GM12878 (cell line): ENCODE measurements around the gene LRRC4B. TPM values are rescaled to one million over a fixed set of nuclear protein-coding genes. Genes with fewer than 3 reads are reported as not detected.

Experiments
- ATF2 ChIP-seq: IDR thresholded peaks from 2 replicates; pipeline ENCODE4 v1.6.1; 2012; ENCODE audit warnings: low read length, inconsistent platforms
- ATF7 ChIP-seq: fragments of 450-650 bp; IDR thresholded peaks from 2 replicates; pipeline ENCODE4 v1.6.1; 2016; ENCODE audit warnings: low read depth, mild to moderate bottlenecking
- BCLAF1 ChIP-seq: fragments of 450-650 bp; IDR thresholded peaks from 2 replicates; pipeline ENCODE4 v1.6.1; 2017; ENCODE audit warnings: antibody characterized with exemption, mild to moderate bottlenecking, moderate library complexity
- BHLHE40 ChIP-seq, 2 experiments: fragments of 450-650 bp in 1 of 2; IDR thresholded peaks; 2 replicates each; pipeline ENCODE4 v1.6.1; 2011 to 2017; ENCODE audit warnings: low read depth in 2 of 2, borderline replicate concordance in 1 of 2, improper control_type of control experiment in 1 of 2, low read length in 1 of 2, mild to moderate bottlenecking in 1 of 2
- CHD4 ChIP-seq: fragments of 200-600 bp; sonication (generic); IDR thresholded peaks from 2 replicates; pipeline ENCODE4 v1.6.1; 2016; ENCODE audit warnings: mild to moderate bottlenecking
- CREM ChIP-seq: IDR thresholded peaks from 2 replicates; pipeline ENCODE4 v1.6.1; 2014; ENCODE audit warnings: antibody characterized with exemption, low read depth
- E2F4 ChIP-seq: IDR thresholded peaks from 2 replicates; pipeline ENCODE4 v1.6.1; 2012; ENCODE audit warnings: low read depth, low read length, improper control_type of control experiment
- EED ChIP-seq: sonication (generic); IDR thresholded peaks from 2 replicates; pipeline ENCODE4 v1.6.1; 2016; ENCODE audit warnings: antibody characterized with exemption, low read depth
- EGR1 ChIP-seq, 2 experiments: IDR thresholded peaks; 1 replicate in 1 of 2; 2 replicates in 1 of 2; pipeline ENCODE4 v1.6.1; 2011 to 2012; ENCODE audit warnings: low read depth in 2 of 2, low read length in 2 of 2, borderline replicate concordance in 1 of 2, mild to moderate bottlenecking in 1 of 2, moderate library complexity in 1 of 2
- ELK1 ChIP-seq: IDR thresholded peaks from 2 replicates; pipeline ENCODE4 v1.6.1; 2012; ENCODE audit warnings: low read depth, low read length, improper control_type of control experiment
- EZH2 ChIP-seq: IDR thresholded peaks from 2 replicates; pipeline ENCODE4 v1.6.1; 2012; ENCODE audit warnings: low read depth, mild to moderate bottlenecking, control low read depth, inconsistent platforms, low read length, borderline replicate concordance; ENCODE audit not compliant: control insufficient read depth
- HDAC2 ChIP-seq: fragments of 200-600 bp; sonication (generic); IDR thresholded peaks from 2 replicates; pipeline ENCODE4 v1.6.1; 2017
- HDAC6 ChIP-seq: fragments of 200-600 bp; sonication (generic); IDR thresholded peaks from one replicate; pipeline ENCODE4 v1.8.0; 2017; ENCODE audit warnings: antibody characterized with exemption; ENCODE audit not compliant: unreplicated experiment
- IKZF1 ChIP-seq: fragments of 450-650 bp; conservative IDR thresholded peaks from 2 replicates; pipeline ENCODE4 v1.6.1; 2017; ENCODE audit warnings: antibody characterized with exemption, mild to moderate bottlenecking
- NBN ChIP-seq: fragments of 450-650 bp; IDR thresholded peaks from 2 replicates; pipeline ENCODE4 v1.6.1; 2016
- NKRF ChIP-seq: fragments of 450-650 bp; conservative IDR thresholded peaks from 2 replicates; pipeline ENCODE4 v1.6.1; 2017; ENCODE audit warnings: mild to moderate bottlenecking, moderate library complexity
- NR2F1 ChIP-seq: fragments of 450-650 bp; conservative IDR thresholded peaks from 2 replicates; pipeline ENCODE4 v1.6.1; 2017; ENCODE audit warnings: mild to moderate bottlenecking
- RAD21 ChIP-seq: IDR thresholded peaks from 2 replicates; pipeline ENCODE4 v1.6.1; 2011; ENCODE audit warnings: mild to moderate bottlenecking, low read depth, low read length, moderate library complexity; ENCODE audit not compliant: insufficient read depth
- RB1 ChIP-seq: fragments of 450-650 bp; formaldehyde crosslinking; IDR thresholded peaks from 2 replicates; pipeline ENCODE4 v1.6.1; 2017; ENCODE audit warnings: mild to moderate bottlenecking, borderline replicate concordance
- RCOR1 ChIP-seq: conservative IDR thresholded peaks from 2 replicates; pipeline ENCODE4 v1.6.1; 2012; ENCODE audit warnings: low read depth, low read length, improper control_type of control experiment
- TCF7 ChIP-seq: IDR thresholded peaks from 2 replicates; pipeline ENCODE4 v1.6.1; 2014; ENCODE audit warnings: antibody characterized with exemption, borderline replicate concordance
- polyA plus RNA-seq, 11 experiments: library from polyadenylated mRNA; depleted of rRNA in 4 of 11; unstranded in 6 of 11; stranded (reverse) in 5 of 11; fragments of >200 nt; fragmentation: Nextera tagmentation in 4 of 11; fragmentation: Illumina TruSeq in 1 of 11; extraction: Ambion mirVana in 4 of 11; extraction: Trizol in 1 of 11; gene quantifications; 1 replicate in 1 of 11; 2 replicates in 10 of 11; pipeline versions ENCODE4 v1.2.1 to v1.2.3, GENCODE V29; 2011 to 2016; ENCODE audit warnings: inconsistent platforms in 2 of 11, missing spikeins in 2 of 11, low read depth in 1 of 11
- total RNA-seq, 4 experiments: library from RNA; depleted of rRNA in 3 of 4; stranded (reverse); fragments of >200 nt in 3 of 4; fragmentation: Illumina TruSeq in 1 of 4; extraction: Trizol in 1 of 4; gene quantifications; 2 replicates each; pipeline versions ENCODE4 v1.2.1 to v1.2.3, GENCODE V29; 2013 to 2021

The LRRC4B gene
- total and polyA plus RNA-seq, 10 of the 15 experiments (the other 5 are each of a cell fraction or from before 2014, with no cell fraction given) = 0.14 TPM; not detected in 9

- peak; percentile 100 for TF ChIP-seq IKZF1
- peak; percentile 48; the same call in 1 of the 2 replicates for TF ChIP-seq NKRF
- TF ChIP-seq HDAC2 = no peak
- TF ChIP-seq EZH2 = no peak
- no peak for TF ChIP-seq RCOR1
- TF ChIP-seq ELK1 = no peak
- peak; percentile 99 for TF ChIP-seq ATF7
- no peak for TF ChIP-seq BCLAF1
- peak in 1 of 2 experiments; percentile 72; a peak in 2 of 4 replicates for TF ChIP-seq BHLHE40 (IDR thresholded peaks at IDR 0.05; ENCODE audit: borderline replicate concordance in 1 of 2, low read depth in 2 of 2, low read length in 1 of 2)
- TF ChIP-seq RB1 = no peak; the same call in 1 of the 2 replicates
- TF ChIP-seq RAD21 = no peak
- peak in 1 of 2 experiments; percentile 44; a peak in 1 of 3 replicates for TF ChIP-seq EGR1 (IDR thresholded peaks at IDR 0.05; ENCODE audit: borderline replicate concordance in 1 of 2, low read depth in 2 of 2, low read length in 2 of 2)
- peak; percentile 100 for TF ChIP-seq CREM
- no peak for TF ChIP-seq CHD4
- TF ChIP-seq NR2F1 = 0 out of 2 replicates have a peak, but pooled peaks have one; percentile 40
- TF ChIP-seq TCF7 = no peak
- TF ChIP-seq NBN = peak; percentile 100
- TF ChIP-seq HDAC6 = no peak
- 0 out of 2 replicates have a peak, but pooled peaks have one; percentile 13 for TF ChIP-seq EED
- no peak for TF ChIP-seq E2F4
- TF ChIP-seq ATF2 = peak; percentile 97
Observed at GRCh38 chr19:50476224-50476906, 91.9 kb downstream of the LRRC4B start, which contains the start of the genes EMC10 and GARIN5A (continued).
